Endothelial cell of umbilical vein (primary cell): ENCODE results near the gene RPL18.

Experiments used
- EZH2 ChIP-seq: IDR thresholded peaks from 2 replicates; pipeline ENCODE4 v1.6.1; 2012; ENCODE audit warnings: borderline replicate concordance, low read depth, mild to moderate bottlenecking, moderate library complexity, low read length, inconsistent platforms; ENCODE audit not compliant: severe bottlenecking
- FOS ChIP-seq: IDR thresholded peaks from 2 replicates; pipeline ENCODE4 v1.6.1; 2011; ENCODE audit warnings: mild to moderate bottlenecking, low read length, moderate library complexity, borderline replicate concordance; ENCODE audit not compliant: insufficient read depth
- JUN ChIP-seq: IDR thresholded peaks from 2 replicates; pipeline ENCODE4 v1.6.1; 2011; ENCODE audit warnings: borderline replicate concordance, low read depth; ENCODE audit not compliant: insufficient read length, insufficient read depth
- MYC ChIP-seq: IDR thresholded peaks from one replicate; pipeline ENCODE4 v1.6.1; 2011; ENCODE audit warnings: mild to moderate bottlenecking, low read depth, low read length
- POLR2A ChIP-seq: IDR thresholded peaks from 2 replicates; pipeline ENCODE4 v1.6.1; 2012; ENCODE audit warnings: low read depth, mild to moderate bottlenecking, control low read depth, low read length
- POLR2AphosphoS5 ChIP-seq: IDR thresholded peaks from 2 replicates; pipeline ENCODE4 v1.6.1; 2012; ENCODE audit warnings: low read depth, mild to moderate bottlenecking, control low read depth, low read length, moderate library complexity; ENCODE audit not compliant: insufficient read depth
- TF ChIP-seq, protein P1 (sequence below), 2 donors: IDR thresholded peaks; 1 replicate in 1 of 2; 2 replicates in 1 of 2; pipeline ENCODE4 v1.5.1; 2011; ENCODE audit warnings: low read length in 2 of 2, mild to moderate bottlenecking in 2 of 2, moderate library complexity in 2 of 2, control low read depth in 1 of 2, inconsistent platforms in 1 of 2, low read depth in 1 of 2; ENCODE audit not compliant: insufficient read depth in 1 of 2; ENCODE audit errors: extremely low read depth in 1 of 2
- TF ChIP-seq, protein P2 (sequence below): IDR thresholded peaks from 2 replicates; pipeline ENCODE4 v1.6.1; 2011; ENCODE audit not compliant: insufficient read depth, insufficient read length

DNA sequence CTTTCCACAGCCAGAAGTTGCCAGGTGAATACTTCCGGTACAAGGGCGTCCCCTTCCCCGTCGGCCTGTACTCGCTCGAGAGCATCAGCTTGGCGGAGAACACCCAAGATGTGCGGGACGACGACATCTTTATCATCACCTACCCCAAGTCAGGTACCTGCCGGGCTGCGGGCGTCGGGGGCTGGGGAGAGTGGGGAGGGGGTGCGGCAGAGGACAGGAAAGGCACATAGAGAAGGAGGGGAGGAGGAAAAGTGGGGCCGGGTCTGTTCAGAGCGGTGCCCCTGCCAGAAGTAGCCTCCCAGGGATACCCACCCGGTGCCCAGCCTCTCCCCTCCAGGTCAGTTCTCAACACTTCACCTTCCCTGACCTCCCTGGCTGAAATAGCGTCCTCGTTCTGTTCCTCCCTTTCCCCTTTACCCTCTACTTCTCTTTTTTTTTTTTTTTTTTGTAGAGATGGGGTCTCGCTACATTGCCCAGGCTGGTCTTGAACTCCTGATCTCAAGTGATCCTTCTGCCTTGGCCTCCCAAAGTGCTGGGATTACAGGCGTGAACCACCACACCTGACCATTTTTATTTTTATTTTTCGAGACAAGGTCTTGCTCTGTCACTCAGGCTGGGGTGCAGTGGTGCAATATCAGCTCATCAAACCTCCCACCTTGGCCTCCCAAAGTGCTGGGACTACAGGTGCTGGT, 42.9 kb downstream of the RPL18 start:
- TF ChIP-seq, protein P1, sequence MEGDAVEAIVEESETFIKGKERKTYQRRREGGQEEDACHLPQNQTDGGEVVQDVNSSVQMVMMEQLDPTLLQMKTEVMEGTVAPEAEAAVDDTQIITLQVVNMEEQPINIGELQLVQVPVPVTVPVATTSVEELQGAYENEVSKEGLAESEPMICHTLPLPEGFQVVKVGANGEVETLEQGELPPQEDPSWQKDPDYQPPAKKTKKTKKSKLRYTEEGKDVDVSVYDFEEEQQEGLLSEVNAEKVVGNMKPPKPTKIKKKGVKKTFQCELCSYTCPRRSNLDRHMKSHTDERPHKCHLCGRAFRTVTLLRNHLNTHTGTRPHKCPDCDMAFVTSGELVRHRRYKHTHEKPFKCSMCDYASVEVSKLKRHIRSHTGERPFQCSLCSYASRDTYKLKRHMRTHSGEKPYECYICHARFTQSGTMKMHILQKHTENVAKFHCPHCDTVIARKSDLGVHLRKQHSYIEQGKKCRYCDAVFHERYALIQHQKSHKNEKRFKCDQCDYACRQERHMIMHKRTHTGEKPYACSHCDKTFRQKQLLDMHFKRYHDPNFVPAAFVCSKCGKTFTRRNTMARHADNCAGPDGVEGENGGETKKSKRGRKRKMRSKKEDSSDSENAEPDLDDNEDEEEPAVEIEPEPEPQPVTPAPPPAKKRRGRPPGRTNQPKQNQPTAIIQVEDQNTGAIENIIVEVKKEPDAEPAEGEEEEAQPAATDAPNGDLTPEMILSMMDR (IDR thresholded peaks at IDR 0.05; ENCODE audit: extremely low read depth in 1 of 2, insufficient read depth in 1 of 2, low read depth in 1 of 2, low read length in 2 of 2), result no peak
- TF ChIP-seq EZH2 (no peak), POLR2AphosphoS5 (no peak), JUN (no peak), POLR2A (no peak), MYC (no peak), FOS (no peak)
- TF ChIP-seq, protein P2, sequence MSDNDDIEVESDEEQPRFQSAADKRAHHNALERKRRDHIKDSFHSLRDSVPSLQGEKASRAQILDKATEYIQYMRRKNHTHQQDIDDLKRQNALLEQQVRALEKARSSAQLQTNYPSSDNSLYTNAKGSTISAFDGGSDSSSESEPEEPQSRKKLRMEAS, result no peak
